Cardiac fibroblast (primary cell): ENCODE measurements around the gene SFXN3.

Experiments used
- DNase-seq, 2 donors: peaks; one replicate each; pipeline versions ENCODE4 v3.0.0 to v3.0.0-alpha.2; 2010; ENCODE audit warnings: low read depth in 2 of 2
- H3K4me3 ChIP-seq, 2 donors: replicated peaks in 1 of 2; 1 replicate in 1 of 2; 2 replicates in 1 of 2; pipeline ENCODE4 v1.5.1; 2011; ENCODE audit warnings: low read depth in 2 of 2, low read length in 2 of 2, mild to moderate bottlenecking in 2 of 2, moderate library complexity in 1 of 2
- TF ChIP-seq, protein P1 (sequence below): IDR thresholded peaks from one replicate; pipeline ENCODE4 v1.5.1; 2011; ENCODE audit warnings: low read depth, mild to moderate bottlenecking, low read length, inconsistent platforms

The SFXN3 gene

GRCh38 chr10:101060951-101061623 lies 30.1 kb downstream of the SFXN3 start:
- H3K4me3 ChIP-seq, result peak overlapping the region; percentile 79 to 99
- TF ChIP-seq, protein P1, sequence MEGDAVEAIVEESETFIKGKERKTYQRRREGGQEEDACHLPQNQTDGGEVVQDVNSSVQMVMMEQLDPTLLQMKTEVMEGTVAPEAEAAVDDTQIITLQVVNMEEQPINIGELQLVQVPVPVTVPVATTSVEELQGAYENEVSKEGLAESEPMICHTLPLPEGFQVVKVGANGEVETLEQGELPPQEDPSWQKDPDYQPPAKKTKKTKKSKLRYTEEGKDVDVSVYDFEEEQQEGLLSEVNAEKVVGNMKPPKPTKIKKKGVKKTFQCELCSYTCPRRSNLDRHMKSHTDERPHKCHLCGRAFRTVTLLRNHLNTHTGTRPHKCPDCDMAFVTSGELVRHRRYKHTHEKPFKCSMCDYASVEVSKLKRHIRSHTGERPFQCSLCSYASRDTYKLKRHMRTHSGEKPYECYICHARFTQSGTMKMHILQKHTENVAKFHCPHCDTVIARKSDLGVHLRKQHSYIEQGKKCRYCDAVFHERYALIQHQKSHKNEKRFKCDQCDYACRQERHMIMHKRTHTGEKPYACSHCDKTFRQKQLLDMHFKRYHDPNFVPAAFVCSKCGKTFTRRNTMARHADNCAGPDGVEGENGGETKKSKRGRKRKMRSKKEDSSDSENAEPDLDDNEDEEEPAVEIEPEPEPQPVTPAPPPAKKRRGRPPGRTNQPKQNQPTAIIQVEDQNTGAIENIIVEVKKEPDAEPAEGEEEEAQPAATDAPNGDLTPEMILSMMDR, result no peak
- peak; percentile 94 to 96 for DNase-seq

- H3K4me3 ChIP-seq, result peak within 1 kb of the TSS; percentile 79 to 99
Measured at GRCh38 chr10:101061624-101062231, 30.7 kb downstream of the SFXN3 start, which contains the start of gene KAZALD1. KAZALD1 (plus strand) TSS chr10:101061989; CDS start chr10:101062593, 604 bp downstream.

GRCh38 chr10:101062232-101063049 lies 31.4 kb downstream of the SFXN3 start:
- DNase-seq, result peak; percentile 43 to 51
- peak overlapping the region; percentile 24 to 99 for H3K4me3 ChIP-seq
- TF ChIP-seq, protein P1, result peak; percentile 24

More at GRCh38 chr10:101061624-101062231, 30.7 kb downstream of the SFXN3 start, which contains the start of gene KAZALD1:
- TF ChIP-seq, protein P1, result no peak
- DNase-seq, result peak; percentile 46 to 84

DNA sequence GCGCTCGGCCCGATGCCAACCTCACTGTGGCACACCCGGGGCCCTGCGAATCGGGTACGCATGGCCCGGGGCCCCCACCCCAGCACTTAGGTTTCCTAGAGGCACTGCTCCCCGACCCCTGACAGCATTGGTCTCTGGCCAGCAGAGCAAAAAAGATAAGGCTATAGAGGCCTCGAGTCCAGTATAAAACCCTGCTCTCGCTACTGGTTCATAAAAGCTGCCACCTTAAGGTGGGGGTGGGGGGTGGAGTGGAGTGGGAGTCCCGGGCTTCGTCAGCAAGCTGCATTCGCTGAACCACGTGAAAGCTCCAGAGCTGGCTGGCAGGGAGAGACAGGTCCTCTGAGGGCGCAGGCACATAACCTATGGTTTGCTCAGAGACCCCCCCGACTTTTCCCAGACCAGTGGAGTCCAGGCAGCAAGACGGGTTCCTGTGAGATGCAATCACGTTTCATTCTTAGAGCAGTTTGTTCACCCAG lies 32.1 kb downstream of the SFXN3 start:
- TF ChIP-seq, protein P1, result no peak
- DNase-seq, result no peak
- peak overlapping the region in 1 of 2 donors; percentile 25 for H3K4me3 ChIP-seq

GRCh38 chr10:101063548-101064414 lies 32.7 kb downstream of the SFXN3 start:
- no peak overlapping the region for H3K4me3 ChIP-seq
- TF ChIP-seq, protein P1, result no peak
- no peak for DNase-seq
